ENCODE results near the gene JUNB. TPM values are rescaled to one million over a fixed set of nuclear protein-coding genes. Genes with fewer than 3 reads are reported as not detected.
A peak's percentile ranks its signal among the peaks of the same experiment; 100 is the strongest.

Gene JUNB
- total RNA-seq, 1 donor from 2014 or later, result 158 TPM

- FAIRE-seq (no peak), DNase-seq (ENCODE audit: low read depth) (no peak)
- H3K36me3 ChIP-seq (ENCODE audit: control insufficient read depth, insufficient read depth, low read length), result no peaks in the 10 kb centered on the region
- peak overlapping the region; percentile 19 for H3K4me3 ChIP-seq (ENCODE audit: low read depth, low read length)
- TF ChIP-seq CTCF (IDR thresholded peaks at IDR 0.05; ENCODE audit: insufficient read depth, low read length, severe bottlenecking), result no peak
- peaks cover 23% of the 10 kb centered on the region for H3K27me3 ChIP-seq (ENCODE audit: control insufficient read depth, insufficient read depth, low read length)
These were observed 47.8 kb downstream of the JUNB start for GRCh38 chr19:12838886-12839756.

- no peak for FAIRE-seq
- no peak for TF ChIP-seq CTCF (IDR thresholded peaks at IDR 0.05; ENCODE audit: insufficient read depth, low read length, severe bottlenecking)
These were observed 49.1 kb downstream of the JUNB start for GRCh38 chr19:12840091-12841079.

GRCh38 chr19:12841094-12841493 lies 49.8 kb downstream of the JUNB start:
- Histone ChIP-seq H3K36me3 (ENCODE audit: control insufficient read depth, insufficient read depth, low read length) (no peaks in the 10 kb centered on the region), H3K4me3 (ENCODE audit: low read depth, low read length) (peak overlapping the region; percentile 22), H3K27me3 (ENCODE audit: control insufficient read depth, insufficient read depth, low read length) (peaks cover 9% of the 10 kb centered on the region)
- no peak for TF ChIP-seq CTCF (IDR thresholded peaks at IDR 0.05; ENCODE audit: insufficient read depth, low read length, severe bottlenecking)
- FAIRE-seq (no peak), DNase-seq (ENCODE audit: low read depth) (no peak)

More at GRCh38 chr19:12840091-12841079, 49.1 kb downstream of the JUNB start:
- H3K4me3 ChIP-seq (ENCODE audit: low read depth, low read length), result peak overlapping the region; percentile 22
- H3K27me3 ChIP-seq (ENCODE audit: control insufficient read depth, insufficient read depth, low read length), result peaks cover 11% of the 10 kb centered on the region
- H3K36me3 ChIP-seq (ENCODE audit: control insufficient read depth, insufficient read depth, low read length), result no peaks in the 10 kb centered on the region
- DNase-seq (ENCODE audit: low read depth), result peak; percentile 83

- TF ChIP-seq CTCF (IDR thresholded peaks at IDR 0.05; ENCODE audit: insufficient read depth, low read length, severe bottlenecking), result no peak
- no peak overlapping the region for H3K4me3 ChIP-seq (ENCODE audit: low read depth, low read length)
- FAIRE-seq (no peak), DNase-seq (ENCODE audit: low read depth) (no peak)
- H3K27me3 ChIP-seq (ENCODE audit: control insufficient read depth, insufficient read depth, low read length), result peaks cover 6% of the 10 kb centered on the region
- H3K36me3 ChIP-seq (ENCODE audit: control insufficient read depth, insufficient read depth, low read length), result no peaks in the 10 kb centered on the region
These were observed 51.2 kb downstream of the JUNB start for GRCh38 chr19:12842511-12842910.

Other genes with a start within 250 kb of the JUNB start
- 7.4 and 9.0 TPM in 2 replicates for gene ZNF564, start 240.0 kb upstream of the JUNB start, total RNA-seq
- 5.8 and 7.9 TPM in 2 replicates for gene ZNF490, start 180.7 kb upstream of the JUNB start, total RNA-seq
- gene ZNF791, start 180.6 kb upstream of the JUNB start, total RNA-seq, result 11.1 and 11.8 TPM in 2 replicates
- gene MAN2B1, start 124.7 kb upstream of the JUNB start, total RNA-seq, result 29.8 and 32.1 TPM in 2 replicates
- gene WDR83, start 124.7 kb upstream of the JUNB start, total RNA-seq, result 13.8 and 21.1 TPM in 2 replicates
- gene DHPS, start 109.6 kb upstream of the JUNB start, total RNA-seq, result 47.4 and 94.5 TPM in 2 replicates
- gene GNG14, start 103.5 kb upstream of the JUNB start, total RNA-seq, result not detected in 2 replicates
- 5.4 and 6.1 TPM in 2 replicates for gene FBXW9, start 94.9 kb upstream of the JUNB start, total RNA-seq
- 16.8 and 28.0 TPM in 2 replicates for gene TNPO2, start 67.6 kb upstream of the JUNB start, total RNA-seq
- gene TRIR, start 56.8 kb upstream of the JUNB start, total RNA-seq, result 177 and 201 TPM in 2 replicates
- 104 and 107 TPM in 2 replicates for gene GET3, start 54.0 kb upstream of the JUNB start, total RNA-seq
- gene BEST2, start 39.7 kb upstream of the JUNB start, total RNA-seq, result not detected in 2 replicates
- gene HOOK2, start 15.9 kb upstream of the JUNB start, total RNA-seq, result 52.5 and 58.7 TPM in 2 replicates
- gene PRDX2, start 10.3 kb downstream of the JUNB start, total RNA-seq, result 148 and 157 TPM in 2 replicates
- not detected in 2 replicates for gene THSD8, start 10.6 kb downstream of the JUNB start, total RNA-seq
- 11.1 and 12.9 TPM in 2 replicates for gene RNASEH2A, start 15.1 kb downstream of the JUNB start, total RNA-seq
- not detected in 2 replicates for gene RTBDN, start 43.1 kb downstream of the JUNB start, total RNA-seq
- 0.26 and 0.38 TPM in 2 replicates for gene MAST1, start 47.0 kb downstream of the JUNB start, total RNA-seq
- gene DNASE2, start 90.0 kb downstream of the JUNB start, total RNA-seq, result 27.9 and 35.2 TPM in 2 replicates
- not detected in 2 replicates for gene KLF1, start 95.7 kb downstream of the JUNB start, total RNA-seq
- 17.9 and 38.2 TPM in 2 replicates for gene GCDH, start 99.7 kb downstream of the JUNB start, total RNA-seq
- gene SYCE2, start 127.8 kb downstream of the JUNB start, total RNA-seq, result not detected in 2 replicates
- gene FARSA, start 142.2 kb downstream of the JUNB start, total RNA-seq, result 53.6 and 55.5 TPM in 2 replicates
- 1,002 and 1,570 TPM in 2 replicates for gene CALR, start 147.1 kb downstream of the JUNB start, total RNA-seq
- gene RAD23A, start 154.4 kb downstream of the JUNB start, total RNA-seq, result 91.1 and 120 TPM in 2 replicates
- gene GADD45GIP1, start 165.7 kb downstream of the JUNB start, total RNA-seq, result 27.1 and 36.0 TPM in 2 replicates
- gene DAND5, start 178.1 kb downstream of the JUNB start, total RNA-seq, result not detected in 2 replicates
- 5.4 and 5.8 TPM in 2 replicates for gene NFIX, start 204.0 kb downstream of the JUNB start, total RNA-seq

Measured in bronchial epithelial cell (primary cell).